GM12864 (cell line): ENCODE data around the gene ILKAP.

Experiments
- DNase-seq: peaks from one replicate; pipeline ENCODE4 v3.0.0-alpha.2; 2011; ENCODE audit warnings: low read depth
- H3K4me3 ChIP-seq: 2 replicates; pipeline ENCODE4 v1.5.1; 2011; ENCODE audit warnings: mild to moderate bottlenecking, low read depth, low read length, control low read depth
- TF ChIP-seq, protein P1 (sequence below): IDR thresholded peaks from 2 replicates; pipeline ENCODE4 v1.5.1; 2011; ENCODE audit warnings: low read depth, mild to moderate bottlenecking, moderate library complexity, low read length, control low read depth, inconsistent platforms; ENCODE audit errors: missing control alignments

ILKAP gene

DNA sequence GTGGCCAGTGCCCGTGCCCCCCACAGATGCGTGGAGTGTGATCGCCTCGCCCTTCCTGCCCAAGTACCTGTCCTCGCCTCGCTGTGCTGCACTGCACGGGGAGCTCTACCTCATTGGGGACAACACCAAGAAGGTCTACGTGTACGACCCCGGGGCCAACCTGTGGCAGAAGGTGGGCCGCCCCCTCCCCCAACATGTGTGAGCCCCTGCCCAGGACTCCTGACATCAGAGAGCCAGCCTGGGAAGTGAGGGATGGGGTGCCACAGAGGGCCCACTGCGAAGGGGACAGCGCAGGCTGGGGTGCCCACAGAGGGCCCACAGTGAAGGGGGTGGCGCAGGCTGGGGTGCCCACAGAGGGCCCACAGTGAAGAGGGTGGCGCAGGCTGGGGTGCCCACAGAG lies 54.5 kb downstream of the ILKAP start:
- no peak overlapping the region for H3K4me3 ChIP-seq
- DNase-seq: no peak
- TF ChIP-seq, protein P1, sequence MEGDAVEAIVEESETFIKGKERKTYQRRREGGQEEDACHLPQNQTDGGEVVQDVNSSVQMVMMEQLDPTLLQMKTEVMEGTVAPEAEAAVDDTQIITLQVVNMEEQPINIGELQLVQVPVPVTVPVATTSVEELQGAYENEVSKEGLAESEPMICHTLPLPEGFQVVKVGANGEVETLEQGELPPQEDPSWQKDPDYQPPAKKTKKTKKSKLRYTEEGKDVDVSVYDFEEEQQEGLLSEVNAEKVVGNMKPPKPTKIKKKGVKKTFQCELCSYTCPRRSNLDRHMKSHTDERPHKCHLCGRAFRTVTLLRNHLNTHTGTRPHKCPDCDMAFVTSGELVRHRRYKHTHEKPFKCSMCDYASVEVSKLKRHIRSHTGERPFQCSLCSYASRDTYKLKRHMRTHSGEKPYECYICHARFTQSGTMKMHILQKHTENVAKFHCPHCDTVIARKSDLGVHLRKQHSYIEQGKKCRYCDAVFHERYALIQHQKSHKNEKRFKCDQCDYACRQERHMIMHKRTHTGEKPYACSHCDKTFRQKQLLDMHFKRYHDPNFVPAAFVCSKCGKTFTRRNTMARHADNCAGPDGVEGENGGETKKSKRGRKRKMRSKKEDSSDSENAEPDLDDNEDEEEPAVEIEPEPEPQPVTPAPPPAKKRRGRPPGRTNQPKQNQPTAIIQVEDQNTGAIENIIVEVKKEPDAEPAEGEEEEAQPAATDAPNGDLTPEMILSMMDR: no peak

DNA sequence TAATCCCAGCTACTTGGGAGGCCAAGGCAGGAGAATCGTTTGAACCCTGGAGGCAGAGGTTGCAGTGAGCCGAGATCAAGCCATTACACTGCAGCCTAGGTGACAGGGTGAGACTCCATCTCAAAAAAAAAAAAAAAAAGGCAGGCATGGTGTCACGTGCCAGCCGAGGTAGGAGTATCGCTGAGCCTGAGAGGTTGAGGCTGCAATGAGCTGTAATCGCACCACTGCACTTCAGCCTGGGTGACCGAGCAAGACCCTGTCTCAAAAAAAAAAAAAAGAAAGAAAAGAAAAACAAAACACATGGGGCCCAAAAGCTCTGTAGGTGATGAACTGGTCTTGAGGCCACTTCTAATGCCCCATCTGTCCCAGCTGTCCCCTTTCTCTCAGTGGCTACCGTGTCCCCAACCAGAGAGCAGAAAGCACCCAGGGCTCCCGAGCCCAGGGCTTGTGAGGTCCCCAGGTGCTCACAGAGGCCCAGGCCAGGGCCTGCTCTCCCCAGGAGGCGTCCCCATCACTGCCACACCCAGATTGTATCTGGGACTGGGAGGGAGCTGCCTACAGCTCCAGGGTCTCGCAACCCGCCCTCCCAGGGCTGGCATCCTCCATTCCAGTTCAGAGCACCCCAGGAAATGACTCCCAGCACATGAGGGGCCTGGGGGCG lies 56.5 kb downstream of the ILKAP start:
- TF ChIP-seq, protein P1: no peak
- no peak overlapping the region for H3K4me3 ChIP-seq
- DNase-seq: no peak

DNA sequence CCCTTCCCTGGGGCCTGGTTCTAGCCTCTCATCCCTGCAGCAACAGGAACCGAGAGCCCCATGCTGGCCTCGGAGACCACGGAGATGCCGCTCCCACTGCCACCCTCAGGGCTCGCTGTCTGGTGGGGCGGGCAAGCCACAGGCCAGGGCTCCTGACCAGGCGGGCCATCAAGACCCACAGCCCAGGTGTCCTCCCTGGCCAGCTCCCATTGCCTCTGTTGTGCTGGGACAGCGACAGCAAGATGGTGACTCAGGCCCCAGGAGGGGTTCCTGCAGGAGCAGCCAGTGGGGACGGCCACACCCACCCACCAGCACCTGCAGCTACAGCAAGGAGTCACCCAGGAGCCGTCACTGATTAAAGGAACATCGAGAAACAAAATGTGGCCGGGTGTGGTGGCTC lies 57.6 kb downstream of the ILKAP start:
- no peak overlapping the region for H3K4me3 ChIP-seq
- TF ChIP-seq, protein P1: no peak
- no peak for DNase-seq

DNA sequence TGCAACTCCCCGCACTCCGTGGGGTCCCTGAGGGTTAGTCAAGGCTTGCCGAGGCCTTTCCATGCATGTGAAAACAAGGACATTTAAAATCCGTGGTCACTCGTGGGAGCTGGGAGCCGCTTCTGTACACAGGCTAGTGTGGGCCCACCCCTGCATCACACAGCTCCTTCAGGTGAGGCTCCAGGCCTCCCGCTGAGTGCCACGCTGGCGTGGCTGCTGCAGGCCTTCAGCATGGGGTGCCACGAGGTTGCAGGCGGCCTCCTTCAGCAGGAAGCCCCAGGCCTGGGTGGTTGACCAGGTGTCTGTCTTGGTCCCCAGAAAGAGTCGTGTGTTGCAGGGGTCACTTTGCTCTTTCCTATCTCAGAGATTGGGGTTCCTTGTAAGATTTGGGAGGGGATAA lies 58.4 kb downstream of the ILKAP start:
- TF ChIP-seq, protein P1: no peak
- H3K4me3 ChIP-seq: no peak overlapping the region
- DNase-seq: no peak

DNA sequence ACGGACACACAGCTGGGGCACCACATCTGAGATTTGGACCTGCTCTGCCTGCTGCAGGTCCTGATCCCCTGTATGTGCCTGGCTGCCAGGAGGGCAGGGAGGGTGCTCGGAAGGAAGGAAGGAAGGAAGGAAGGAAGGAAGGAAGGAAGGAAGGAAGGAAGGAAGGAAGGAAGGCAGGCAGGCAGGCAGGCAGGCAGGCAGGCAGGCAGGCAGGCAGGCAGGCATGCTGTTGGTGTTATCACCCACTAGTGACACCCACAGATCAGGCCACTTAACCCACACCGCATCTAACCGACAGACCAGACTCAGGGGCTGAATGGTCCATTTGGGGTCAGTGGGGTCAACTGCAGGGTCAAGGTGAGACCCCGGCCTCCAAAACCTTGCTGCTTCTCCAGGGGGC lies 59.2 kb downstream of the ILKAP start:
- no peak for DNase-seq
- no peak overlapping the region for H3K4me3 ChIP-seq
- TF ChIP-seq, protein P1: no peak

DNA sequence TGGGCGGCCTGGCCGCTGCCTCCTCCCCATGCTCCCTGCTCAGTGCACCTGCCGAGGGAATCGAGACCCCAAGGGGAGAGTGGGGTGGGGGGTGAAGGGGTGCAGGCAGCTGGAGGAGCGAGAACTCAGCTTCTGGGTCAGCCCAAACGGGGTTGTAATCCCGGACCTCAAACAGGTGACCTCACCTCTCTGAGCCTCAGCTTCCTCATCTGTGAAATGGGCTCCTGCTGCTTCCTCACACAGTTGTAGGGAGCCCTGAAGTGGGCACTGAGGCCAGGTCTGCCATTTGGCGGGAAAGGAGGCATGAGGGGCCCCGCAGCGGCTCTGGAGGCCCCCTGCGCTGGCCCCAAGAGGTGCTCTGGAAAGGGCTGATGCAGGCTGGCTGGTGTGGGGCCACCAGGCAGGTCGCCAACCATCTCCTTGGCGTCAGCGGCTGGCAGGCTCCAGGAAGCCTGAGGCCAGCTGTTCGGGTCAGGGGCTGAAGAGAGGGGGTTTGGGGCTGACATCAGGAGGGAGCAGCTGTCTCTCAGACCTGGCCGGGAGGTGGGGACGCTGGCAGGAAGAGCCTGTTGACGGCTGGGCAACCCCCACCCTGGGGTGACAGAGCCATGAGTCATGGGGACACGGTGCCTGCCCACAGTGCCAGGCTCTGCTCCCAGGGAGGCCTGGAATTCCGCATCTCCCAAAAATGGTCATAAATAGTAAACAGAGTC lies 60.1 kb downstream of the ILKAP start:
- DNase-seq: no peak
- TF ChIP-seq, protein P1: no peak
- H3K4me3 ChIP-seq: no peak overlapping the region
